WI38 (cell line): ENCODE data around the gene PCBP3.

ENCODE experiments used
- H3K4me3 ChIP-seq: 2 replicates; pipeline ENCODE4 v1.5.1; 2011; ENCODE audit warnings: low read depth, mild to moderate bottlenecking, control low read depth, low read length
- CTCF ChIP-seq: IDR thresholded peaks from 2 replicates; pipeline ENCODE4 v1.5.1; 2012; ENCODE audit warnings: low read depth, mild to moderate bottlenecking, control low read depth, low read length

The PCBP3 gene

GRCh38 chr21:45836268-45836655 is 192.7 kb downstream of the PCBP3 start:
- no peak for TF ChIP-seq CTCF
- no peak overlapping the region for H3K4me3 ChIP-seq

- no peak for TF ChIP-seq CTCF
- H3K4me3 ChIP-seq: no peak overlapping the region
Observed at GRCh38 chr21:45836694-45837670, 193.5 kb downstream of the PCBP3 start.

- no peak overlapping the region for H3K4me3 ChIP-seq
- TF ChIP-seq CTCF: no peak
Observed at GRCh38 chr21:45837936-45838335, 194.4 kb downstream of the PCBP3 start.

GRCh38 chr21:45838634-45839033 is 195.1 kb downstream of the PCBP3 start:
- TF ChIP-seq CTCF: no peak
- no peak overlapping the region for H3K4me3 ChIP-seq

- H3K4me3 ChIP-seq: no peak overlapping the region
- no peak for TF ChIP-seq CTCF
Observed at GRCh38 chr21:45839274-45839673, 195.7 kb downstream of the PCBP3 start.

GRCh38 chr21:45841033-45841432 is 197.5 kb downstream of the PCBP3 start:
- no peak for TF ChIP-seq CTCF
- no peak overlapping the region for H3K4me3 ChIP-seq

- no peak for TF ChIP-seq CTCF
- H3K4me3 ChIP-seq: no peak overlapping the region
Observed at GRCh38 chr21:45843426-45843825, 199.9 kb downstream of the PCBP3 start.
